ENCODE measurements around the gene CLDN22.

Gene CLDN22

DNA sequence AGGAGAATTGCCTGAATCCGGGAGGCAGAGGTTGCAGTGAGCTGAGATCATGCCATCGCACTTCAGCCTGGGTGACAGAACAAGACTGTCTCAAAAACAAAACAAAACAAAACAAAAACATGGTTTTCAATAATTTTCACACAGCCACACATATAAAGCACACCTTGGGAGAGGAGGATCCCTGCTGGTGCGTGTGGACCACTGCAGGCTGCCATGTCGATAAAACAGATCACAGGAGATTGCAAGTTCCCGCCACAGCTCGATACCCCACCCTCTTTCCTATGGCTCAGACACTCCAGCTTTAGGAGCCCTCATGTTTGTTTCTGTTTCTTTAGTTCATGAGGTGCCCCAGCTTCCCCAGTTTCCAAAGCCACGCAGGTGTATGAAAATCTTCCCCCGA, 33.5 kb upstream of the CLDN22 start:
- H3K4me1 ChIP-seq (ENCODE audit: low read length) = no peaks in the 10 kb centered on the region
- H3K36me3 ChIP-seq (replicated peaks; ENCODE audit: insufficient read depth, low read length) = no peaks in the 10 kb centered on the region
- no peaks in the 10 kb centered on the region for H3K9me3 ChIP-seq (replicated peaks; ENCODE audit: insufficient read depth, low read length)
- H3K9ac ChIP-seq (ENCODE audit: low read length) = no peak overlapping the region
- H4K20me1 ChIP-seq (ENCODE audit: insufficient read depth, low read length) = no peaks in the 10 kb centered on the region
- no peaks in the 10 kb centered on the region for H3K79me2 ChIP-seq (ENCODE audit: low read length)
- no peak overlapping the region for H3K27ac ChIP-seq (ENCODE audit: low read length)
- H3F3A ChIP-seq (ENCODE audit: insufficient read depth, low read length) = no peaks in the 10 kb centered on the region
- no peak overlapping the region for H2AFZ ChIP-seq (ENCODE audit: low read length)
- no peak overlapping the region for H3K4me2 ChIP-seq (ENCODE audit: low read depth, low read length)
- H3K9me2 ChIP-seq (replicated peaks; ENCODE audit: insufficient read depth, low read length) = no peaks in the 10 kb centered on the region
- no peak for TF ChIP-seq EZH2phosphoT487 (IDR thresholded peaks at IDR 0.05; ENCODE audit: low read length)
- TF ChIP-seq, protein P1, sequence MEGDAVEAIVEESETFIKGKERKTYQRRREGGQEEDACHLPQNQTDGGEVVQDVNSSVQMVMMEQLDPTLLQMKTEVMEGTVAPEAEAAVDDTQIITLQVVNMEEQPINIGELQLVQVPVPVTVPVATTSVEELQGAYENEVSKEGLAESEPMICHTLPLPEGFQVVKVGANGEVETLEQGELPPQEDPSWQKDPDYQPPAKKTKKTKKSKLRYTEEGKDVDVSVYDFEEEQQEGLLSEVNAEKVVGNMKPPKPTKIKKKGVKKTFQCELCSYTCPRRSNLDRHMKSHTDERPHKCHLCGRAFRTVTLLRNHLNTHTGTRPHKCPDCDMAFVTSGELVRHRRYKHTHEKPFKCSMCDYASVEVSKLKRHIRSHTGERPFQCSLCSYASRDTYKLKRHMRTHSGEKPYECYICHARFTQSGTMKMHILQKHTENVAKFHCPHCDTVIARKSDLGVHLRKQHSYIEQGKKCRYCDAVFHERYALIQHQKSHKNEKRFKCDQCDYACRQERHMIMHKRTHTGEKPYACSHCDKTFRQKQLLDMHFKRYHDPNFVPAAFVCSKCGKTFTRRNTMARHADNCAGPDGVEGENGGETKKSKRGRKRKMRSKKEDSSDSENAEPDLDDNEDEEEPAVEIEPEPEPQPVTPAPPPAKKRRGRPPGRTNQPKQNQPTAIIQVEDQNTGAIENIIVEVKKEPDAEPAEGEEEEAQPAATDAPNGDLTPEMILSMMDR (IDR thresholded peaks at IDR 0.05; ENCODE audit: low read length) = no peak
- TF ChIP-seq EZH2 (optimal IDR thresholded peaks at IDR 0.05; ENCODE audit: low read depth, low read length) = no peak
- H3K4me3 ChIP-seq (ENCODE audit: low read length) = no peak overlapping the region
- no peaks in the 10 kb centered on the region for H3K27me3 ChIP-seq (replicated peaks; ENCODE audit: insufficient read depth, low read length)
- DNase-seq = no peak

DNA sequence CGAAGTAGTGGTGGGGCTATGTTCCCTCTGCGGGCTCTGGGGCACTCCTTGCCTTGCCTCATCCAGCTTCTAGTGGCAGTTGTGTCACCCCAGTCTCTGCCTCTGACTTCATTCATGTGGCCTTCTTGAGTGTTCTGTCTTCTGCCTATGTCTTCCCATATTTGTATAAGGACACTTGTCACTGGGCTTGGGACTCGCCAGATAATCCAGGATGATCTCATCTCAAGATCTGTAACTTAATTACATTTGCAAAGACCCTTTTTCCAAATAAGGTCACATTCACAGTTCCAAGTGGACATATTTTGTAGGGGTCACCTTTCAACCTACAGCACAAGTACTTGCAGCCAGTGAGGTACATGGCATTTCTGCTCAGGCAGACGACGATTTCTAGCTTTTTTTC, 32.5 kb upstream of the CLDN22 start:
- no peaks in the 10 kb centered on the region for H3K9me3 ChIP-seq (replicated peaks; ENCODE audit: insufficient read depth, low read length)
- H2AFZ ChIP-seq (ENCODE audit: low read length) = no peak overlapping the region
- H3K9ac ChIP-seq (ENCODE audit: low read length) = no peak overlapping the region
- no peak overlapping the region for H3K4me2 ChIP-seq (ENCODE audit: low read depth, low read length)
- no peaks in the 10 kb centered on the region for H3K9me2 ChIP-seq (replicated peaks; ENCODE audit: insufficient read depth, low read length)
- H3K79me2 ChIP-seq (ENCODE audit: low read length) = no peaks in the 10 kb centered on the region
- no peaks in the 10 kb centered on the region for H3K36me3 ChIP-seq (replicated peaks; ENCODE audit: insufficient read depth, low read length)
- H3K27ac ChIP-seq (ENCODE audit: low read length) = no peak overlapping the region
- H3K27me3 ChIP-seq (replicated peaks; ENCODE audit: insufficient read depth, low read length) = no peaks in the 10 kb centered on the region
- TF ChIP-seq, protein P1 (IDR thresholded peaks at IDR 0.05; ENCODE audit: low read length) = no peak
- TF ChIP-seq EZH2phosphoT487 (IDR thresholded peaks at IDR 0.05; ENCODE audit: low read length) (no peak), EZH2 (optimal IDR thresholded peaks at IDR 0.05; ENCODE audit: low read depth, low read length) (no peak)
- no peak overlapping the region for H3K4me3 ChIP-seq (ENCODE audit: low read length)
- no peaks in the 10 kb centered on the region for H4K20me1 ChIP-seq (ENCODE audit: insufficient read depth, low read length)
- no peaks in the 10 kb centered on the region for H3F3A ChIP-seq (ENCODE audit: insufficient read depth, low read length)
- DNase-seq = no peak
- H3K4me1 ChIP-seq (ENCODE audit: low read length) = no peaks in the 10 kb centered on the region

DNA sequence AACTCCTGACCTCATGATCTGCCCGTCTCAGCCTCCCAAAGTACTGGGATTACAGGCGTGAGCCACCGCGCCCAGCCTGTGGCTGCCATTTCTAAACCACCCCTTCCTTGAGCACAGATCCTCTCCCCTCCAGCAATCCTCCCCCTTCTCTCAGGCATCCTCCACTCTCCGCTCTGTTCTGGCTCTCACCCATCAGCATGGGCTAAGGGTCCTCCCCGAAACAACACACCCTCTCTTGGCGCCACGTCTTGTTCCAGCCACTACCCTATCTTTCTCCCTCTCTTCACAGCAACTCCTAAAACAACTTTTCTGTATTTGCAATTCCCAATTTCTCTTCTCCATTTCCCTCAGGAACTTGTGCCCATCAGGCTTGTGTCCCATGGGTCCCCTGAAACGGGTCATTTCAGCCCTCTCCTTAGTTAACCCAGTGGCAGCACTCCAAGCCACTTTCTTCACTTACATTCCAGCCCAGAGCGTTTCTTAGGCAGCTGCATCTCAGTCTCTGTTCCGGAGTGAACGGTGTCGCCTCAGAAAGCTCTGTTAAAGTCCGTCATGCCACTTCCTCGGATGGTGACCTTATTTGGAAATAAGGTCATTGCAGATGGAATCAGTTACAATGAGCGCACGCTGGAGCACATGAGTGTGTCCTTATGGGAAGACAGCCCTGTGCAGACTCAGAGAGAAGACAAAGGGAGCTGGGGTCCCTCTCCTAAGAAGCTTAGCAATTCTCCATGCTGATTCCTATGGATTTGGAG, 30.4 kb upstream of the CLDN22 start:
- Histone ChIP-seq H3K27ac (ENCODE audit: low read length) (no peak overlapping the region), H4K20me1 (ENCODE audit: insufficient read depth, low read length) (no peaks in the 10 kb centered on the region), H2AFZ (ENCODE audit: low read length) (no peak overlapping the region), H3K4me1 (ENCODE audit: low read length) (no peaks in the 10 kb centered on the region), H3K4me2 (ENCODE audit: low read depth, low read length) (no peak overlapping the region), H3F3A (ENCODE audit: insufficient read depth, low read length) (no peaks in the 10 kb centered on the region), H3K9me2 (replicated peaks; ENCODE audit: insufficient read depth, low read length) (no peaks in the 10 kb centered on the region), H3K9ac (ENCODE audit: low read length) (no peak overlapping the region), H3K9me3 (replicated peaks; ENCODE audit: insufficient read depth, low read length) (no peaks in the 10 kb centered on the region), H3K79me2 (ENCODE audit: low read length) (no peaks in the 10 kb centered on the region), H3K27me3 (replicated peaks; ENCODE audit: insufficient read depth, low read length) (no peaks in the 10 kb centered on the region), H3K4me3 (ENCODE audit: low read length) (no peak overlapping the region), H3K36me3 (replicated peaks; ENCODE audit: insufficient read depth, low read length) (no peaks in the 10 kb centered on the region)
- DNase-seq = no peak
- TF ChIP-seq, protein P1 (IDR thresholded peaks at IDR 0.05; ENCODE audit: low read length) = no peak
- TF ChIP-seq EZH2 (optimal IDR thresholded peaks at IDR 0.05; ENCODE audit: low read depth, low read length) = no peak
- TF ChIP-seq EZH2phosphoT487 (IDR thresholded peaks at IDR 0.05; ENCODE audit: low read length) = no peak
